Hematopoietic multipotent progenitor cell treated with erythropoietin and hydrocortisone succinate and interleukin-3 and kit ligand, for 15 days (in vitro differentiated cells): Measurements from ENCODE around the gene CTNNA3.

ENCODE experiments used
- DNase-seq: peaks from one replicate; pipeline ENCODE4 v3.0.0-alpha.2; 2015; ENCODE audit warnings: low spot score

Gene CTNNA3

DNA sequence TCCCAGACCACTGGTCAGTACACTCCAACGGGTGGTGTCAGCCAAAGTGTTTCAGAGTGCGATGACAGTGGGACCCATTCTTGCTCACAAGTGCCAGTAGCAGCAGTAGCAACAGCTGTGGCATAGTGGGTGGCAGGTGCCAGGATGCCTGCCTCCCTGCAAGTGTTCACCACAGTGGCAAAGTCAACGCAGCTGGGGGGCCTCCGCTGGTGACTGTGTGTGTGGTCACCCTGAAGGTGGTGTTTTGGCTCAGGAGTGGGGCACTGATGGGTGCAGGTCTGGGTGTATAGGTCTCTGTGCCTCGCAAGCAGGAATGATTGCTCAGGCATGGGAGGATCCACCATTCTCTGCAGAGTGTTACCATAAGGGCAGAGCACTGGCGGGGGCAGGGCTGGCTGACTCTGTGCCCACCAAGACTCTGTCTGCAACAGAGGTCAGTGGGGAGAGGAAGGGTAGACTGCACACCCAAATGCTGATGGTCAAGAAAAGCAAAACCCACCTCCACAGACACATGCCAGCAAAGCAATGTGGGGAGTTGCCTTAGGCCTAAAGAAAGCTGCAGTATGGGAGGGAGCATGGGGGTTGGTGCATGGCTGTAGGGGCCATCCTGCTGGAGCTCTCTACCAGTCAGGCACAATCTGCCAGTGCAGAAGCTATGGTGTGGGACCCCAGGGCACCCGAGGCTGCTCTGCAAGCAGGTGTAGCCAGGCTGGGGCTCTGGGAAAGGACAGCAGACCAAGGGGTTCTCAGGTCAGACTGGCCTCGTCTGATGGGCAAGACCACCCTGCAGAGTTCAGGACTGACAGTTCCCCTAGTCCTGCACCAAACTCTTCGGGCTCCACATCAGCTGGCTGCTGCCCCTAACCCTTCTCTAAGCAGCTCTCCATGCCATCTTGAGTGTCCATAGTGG, 368.1 kb downstream of the CTNNA3 start:
- no peak for DNase-seq

DNA sequence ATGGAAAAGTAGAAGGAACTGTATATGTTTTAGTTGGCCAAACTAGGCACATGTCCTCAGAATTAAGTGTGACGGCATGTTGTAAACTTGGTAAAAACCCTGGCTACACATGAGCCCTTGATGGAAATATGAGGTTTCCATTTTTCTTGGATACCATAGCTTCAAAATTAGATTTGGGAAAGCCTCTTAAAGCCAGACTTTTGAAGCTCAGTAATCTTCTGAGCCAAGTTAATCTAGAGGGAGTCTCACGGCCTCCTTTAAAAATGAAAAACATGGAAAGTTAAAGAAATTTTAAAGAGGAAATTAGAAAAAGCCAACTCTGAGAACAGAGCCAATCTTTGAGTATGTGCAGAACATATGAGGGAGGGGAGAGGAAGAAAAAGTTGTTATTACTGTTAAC, 376.0 kb downstream of the CTNNA3 start:
- no peak for DNase-seq

DNA sequence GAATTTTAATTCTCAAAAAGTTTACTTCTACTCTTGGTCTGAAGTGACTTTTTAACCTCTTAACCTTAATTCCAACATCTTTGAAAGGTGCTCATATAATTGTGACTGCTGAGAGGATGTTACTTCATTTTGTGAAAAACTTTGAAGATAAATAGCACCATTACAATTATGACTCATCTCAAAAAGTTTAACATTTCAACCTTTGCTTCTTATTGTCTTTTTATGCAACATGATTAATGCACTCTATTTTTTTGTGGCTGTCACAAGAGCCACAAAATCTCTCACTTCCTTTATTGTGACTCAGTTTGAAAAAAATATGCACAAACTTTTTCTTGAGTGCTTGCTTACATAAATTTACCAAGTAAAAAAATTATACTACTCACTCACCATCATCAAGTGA, 387.1 kb downstream of the CTNNA3 start:
- DNase-seq = no peak

DNA sequence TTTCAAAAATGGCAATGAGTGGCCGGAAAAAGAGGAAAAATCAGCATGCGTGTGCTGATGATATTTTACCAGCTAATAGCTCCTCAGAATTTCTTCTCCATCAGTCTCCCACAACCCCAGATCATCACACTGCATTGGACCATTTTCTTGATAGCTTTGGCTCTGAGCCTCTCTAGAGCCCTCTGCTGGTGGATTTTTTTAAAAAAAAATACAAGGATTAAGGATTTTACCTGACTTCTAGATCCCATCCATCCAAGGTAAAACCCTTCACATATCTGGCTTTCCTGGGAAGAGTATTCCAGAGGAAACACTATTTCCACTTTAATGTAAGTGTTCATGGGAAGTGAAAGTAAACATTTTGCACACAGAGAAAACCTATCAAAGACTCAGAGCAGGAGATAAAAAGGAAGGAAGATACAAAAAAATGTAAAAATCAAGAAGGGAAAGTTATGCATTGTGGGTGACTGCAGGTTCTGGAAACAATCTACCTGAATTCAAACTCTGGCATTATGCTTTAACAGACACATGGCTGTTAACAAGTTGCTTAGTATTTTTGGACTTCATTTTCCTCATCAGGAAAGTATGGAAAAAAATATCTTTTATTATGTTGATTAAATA, 389.3 kb downstream of the CTNNA3 start:
- no peak for DNase-seq

DNA sequence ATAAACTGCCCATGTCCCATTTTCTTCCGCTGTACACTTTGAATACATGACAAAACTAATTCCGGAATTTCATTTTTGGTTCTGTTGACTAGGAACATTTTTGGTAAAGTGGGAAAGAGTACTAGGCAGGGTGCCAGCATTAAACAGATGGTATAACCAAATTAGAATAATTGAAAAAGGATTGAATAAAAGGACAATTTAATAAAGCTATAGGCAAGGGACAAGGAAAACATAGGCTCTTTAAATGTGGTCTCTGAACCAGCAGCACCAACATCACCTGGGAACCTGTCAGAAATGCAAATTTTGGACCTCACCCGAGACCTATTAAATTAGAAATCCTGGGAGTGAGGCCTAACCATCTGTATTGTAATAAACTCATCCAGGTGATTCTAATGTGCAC, 393.3 kb downstream of the CTNNA3 start:
- DNase-seq = no peak

DNA sequence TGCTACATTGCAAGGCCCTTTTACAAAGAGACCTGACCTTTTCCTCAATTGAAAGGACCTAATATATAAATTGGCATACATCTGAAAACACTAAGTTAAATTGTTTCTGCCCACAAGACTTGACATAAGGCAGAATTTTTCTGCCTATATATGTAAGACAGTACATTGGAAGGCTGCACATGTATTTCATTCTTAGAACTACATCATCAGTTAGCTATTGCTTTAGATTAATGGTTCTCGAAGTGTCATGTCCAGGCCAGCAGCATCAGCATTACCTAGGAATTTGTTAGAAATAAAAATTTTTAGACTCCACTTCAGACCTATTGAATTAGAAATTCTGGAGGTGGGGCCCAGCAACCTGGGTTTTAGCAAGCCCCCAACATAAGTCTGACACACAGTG, 396.2 kb downstream of the CTNNA3 start:
- no peak for DNase-seq

DNA sequence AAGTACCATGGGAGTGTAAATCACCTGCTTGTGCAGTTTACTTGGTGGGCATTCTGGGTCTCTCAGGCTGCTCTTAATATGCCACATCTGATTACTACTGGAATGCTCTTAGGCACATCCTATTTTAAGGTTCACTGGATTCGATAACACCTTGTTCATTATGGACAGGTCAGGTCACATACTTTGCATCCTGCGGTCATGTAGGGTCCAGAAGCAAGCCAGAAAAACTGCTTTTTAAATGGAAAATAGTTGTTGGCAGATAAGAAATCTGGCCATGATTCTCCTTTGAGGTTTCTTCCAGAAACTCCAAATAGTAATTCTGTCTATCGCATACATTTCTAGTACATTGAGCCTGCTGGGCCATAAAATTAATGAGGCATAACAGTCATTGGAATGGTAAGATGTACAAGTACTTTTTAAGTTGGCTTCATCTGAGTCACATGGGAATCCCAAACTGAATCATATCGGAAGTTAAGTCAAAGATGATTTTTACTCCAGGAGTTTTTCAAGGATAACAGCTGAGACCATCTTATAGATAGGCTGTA, 398.3 kb downstream of the CTNNA3 start:
- no peak for DNase-seq

DNA sequence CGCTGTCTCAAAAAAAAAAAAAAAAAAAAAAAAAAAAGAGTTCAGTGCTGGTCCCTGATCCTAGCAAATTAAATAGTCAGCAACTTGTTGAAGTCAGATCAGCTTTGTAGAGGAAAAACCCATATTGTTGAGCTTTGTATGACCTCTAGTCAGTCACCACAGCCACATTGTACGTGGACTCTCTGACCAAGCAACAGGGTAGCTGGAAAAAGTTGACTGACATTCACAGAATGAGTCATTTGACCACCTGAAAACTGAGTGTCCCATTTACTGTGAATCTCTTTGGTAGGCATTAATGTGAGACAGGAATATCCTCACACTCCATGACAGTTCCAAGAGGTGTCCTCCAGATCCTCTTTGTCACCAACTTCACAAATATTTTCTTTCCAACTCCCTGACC, 399.1 kb downstream of the CTNNA3 start:
- no peak for DNase-seq

DNA sequence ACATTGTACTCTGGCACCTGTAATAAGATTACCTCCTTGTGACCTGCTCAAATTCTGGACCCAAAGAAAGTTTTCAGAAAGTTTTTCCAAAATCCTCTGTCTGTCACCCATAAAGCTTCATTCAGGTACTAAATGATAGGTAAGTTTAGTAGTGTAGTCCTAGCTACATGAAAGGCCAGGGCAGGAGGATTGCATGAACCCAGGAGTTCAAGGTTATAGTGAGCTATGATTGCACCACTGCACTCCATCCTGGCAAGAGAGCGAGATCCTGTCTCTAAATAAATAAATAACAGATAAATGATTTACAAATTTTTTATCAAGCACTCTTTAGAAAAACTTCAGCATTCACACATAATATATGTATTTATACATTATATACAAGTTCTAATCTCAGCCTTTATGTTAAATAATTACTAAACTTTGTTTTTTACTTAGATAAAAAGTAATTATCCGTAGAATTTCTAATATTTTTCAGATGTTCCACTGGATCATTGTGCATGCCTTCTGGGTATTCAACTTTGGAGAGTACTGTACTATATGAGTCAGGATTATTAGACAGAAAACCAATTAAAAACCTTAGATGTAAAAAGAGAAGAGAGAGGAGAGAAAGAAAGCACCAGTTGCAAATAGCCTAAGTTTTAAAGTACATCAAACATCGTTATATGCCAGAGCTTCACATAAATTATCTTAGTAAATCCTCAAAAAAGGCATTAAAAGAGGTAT, 407.1 kb downstream of the CTNNA3 start:
- no peak for DNase-seq

DNA sequence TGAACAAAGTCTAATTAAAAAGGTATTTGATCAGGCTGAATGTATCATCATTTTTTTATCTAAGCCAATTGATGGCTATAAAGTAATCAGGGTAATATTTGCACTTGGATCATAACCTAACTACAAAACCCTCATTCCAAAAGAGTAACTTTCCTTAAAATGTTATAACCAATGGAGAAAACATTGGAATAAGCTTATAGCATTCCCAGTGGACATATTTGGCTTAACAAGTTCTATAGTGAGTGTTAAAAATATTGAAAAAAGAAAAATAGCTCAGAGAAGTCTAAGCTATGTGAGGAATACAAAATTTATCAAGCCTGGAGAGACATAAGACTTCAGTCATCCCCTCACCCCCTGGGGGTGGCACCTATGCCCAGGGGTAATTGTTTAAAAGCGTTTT, 411.4 kb downstream of the CTNNA3 start:
- DNase-seq = no peak

DNA sequence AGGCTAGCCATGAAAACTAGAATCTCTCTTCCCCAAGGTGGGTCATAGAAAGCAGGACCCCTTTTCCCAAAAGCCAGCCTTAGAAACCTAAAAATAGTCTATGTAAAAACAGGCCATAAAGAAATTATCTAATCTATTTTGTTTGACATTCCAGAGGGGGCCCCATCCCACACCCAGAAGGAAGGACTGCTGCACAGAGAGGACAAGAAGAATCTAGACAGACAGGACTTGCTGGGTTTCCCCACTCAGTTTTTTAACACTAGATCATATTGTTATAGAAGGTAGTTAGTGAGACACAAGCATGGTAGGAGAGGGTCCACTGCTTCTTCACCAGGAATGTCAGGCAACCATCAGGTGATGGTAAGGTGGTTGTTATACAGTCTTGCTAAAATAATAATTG, 413.1 kb downstream of the CTNNA3 start:
- DNase-seq = no peak

DNA sequence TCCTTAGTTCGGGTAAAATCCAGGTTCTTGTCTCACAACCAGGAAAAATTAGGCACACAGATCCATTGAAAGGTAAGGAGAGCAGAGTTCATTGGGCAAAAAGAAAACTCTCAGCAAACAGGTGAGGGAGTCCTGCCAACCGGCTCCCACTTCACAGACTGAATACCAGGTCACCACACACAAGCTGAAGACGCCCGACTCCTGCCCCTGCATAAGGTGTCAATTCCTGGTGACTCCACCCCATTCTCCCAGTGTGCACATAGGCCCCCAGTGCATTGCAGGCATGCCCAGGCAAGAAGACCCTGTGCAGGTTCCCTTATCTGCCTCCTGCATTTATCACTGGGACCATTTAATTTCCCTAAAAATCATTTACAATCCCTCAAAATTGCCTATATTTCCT, 415.6 kb downstream of the CTNNA3 start:
- no peak for DNase-seq

DNA sequence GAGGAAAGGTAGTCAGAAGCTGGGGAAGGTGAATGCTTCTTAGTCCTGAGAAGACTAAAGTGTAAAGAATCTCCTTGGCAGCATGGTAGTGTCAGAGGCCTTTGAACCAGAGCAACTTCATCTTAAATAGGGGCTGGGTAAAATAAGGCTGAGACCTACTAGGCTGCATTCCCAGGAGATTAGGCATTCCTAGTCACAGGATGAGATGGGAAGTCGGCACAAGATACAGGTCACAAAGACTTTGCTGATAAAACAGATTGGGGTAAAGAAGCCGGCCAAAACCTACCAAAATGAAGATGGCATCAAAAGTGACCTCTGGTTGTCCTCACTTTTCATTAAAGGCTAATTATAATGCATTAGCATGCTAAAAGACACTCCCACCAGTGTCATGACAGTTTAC, 418.6 kb downstream of the CTNNA3 start:
- no peak for DNase-seq

DNA sequence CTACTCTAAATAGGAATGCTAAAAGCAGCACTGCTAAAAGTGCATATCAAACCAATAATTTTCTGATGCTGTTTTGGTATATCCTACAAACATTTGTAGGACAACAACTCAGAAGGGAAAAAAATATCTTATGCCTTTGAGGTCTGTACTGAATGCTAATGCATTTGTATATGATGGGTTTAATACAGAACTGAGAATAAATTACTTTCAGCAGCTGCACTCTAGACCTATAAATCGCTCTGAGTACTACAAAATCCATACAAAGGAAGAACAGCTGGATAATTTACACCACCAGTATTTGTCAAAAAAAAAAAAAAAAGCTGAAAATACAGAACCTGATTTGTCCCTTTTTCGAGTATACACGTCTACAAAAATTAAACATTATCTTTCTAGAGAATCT, 426.2 kb downstream of the CTNNA3 start:
- no peak for DNase-seq

DNA sequence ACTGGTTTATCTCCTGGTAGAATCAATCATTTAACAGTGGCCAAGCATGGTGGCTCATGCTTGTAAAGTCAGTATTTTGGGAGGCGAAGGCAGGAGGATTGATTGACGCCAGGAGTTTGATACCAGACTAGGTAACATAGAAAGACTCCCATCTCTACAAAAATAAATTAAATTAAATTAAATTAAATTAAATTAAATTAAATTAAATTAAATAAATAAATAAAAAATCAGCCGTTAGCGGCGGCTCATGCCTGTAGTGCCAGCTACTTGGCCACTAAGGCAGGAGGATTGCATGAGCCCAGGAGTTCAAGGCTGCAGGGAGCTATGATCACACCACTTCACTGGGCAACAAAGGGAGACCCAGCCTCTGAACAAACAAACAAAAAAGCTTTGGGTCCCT, 427.8 kb downstream of the CTNNA3 start:
- DNase-seq = no peak

DNA sequence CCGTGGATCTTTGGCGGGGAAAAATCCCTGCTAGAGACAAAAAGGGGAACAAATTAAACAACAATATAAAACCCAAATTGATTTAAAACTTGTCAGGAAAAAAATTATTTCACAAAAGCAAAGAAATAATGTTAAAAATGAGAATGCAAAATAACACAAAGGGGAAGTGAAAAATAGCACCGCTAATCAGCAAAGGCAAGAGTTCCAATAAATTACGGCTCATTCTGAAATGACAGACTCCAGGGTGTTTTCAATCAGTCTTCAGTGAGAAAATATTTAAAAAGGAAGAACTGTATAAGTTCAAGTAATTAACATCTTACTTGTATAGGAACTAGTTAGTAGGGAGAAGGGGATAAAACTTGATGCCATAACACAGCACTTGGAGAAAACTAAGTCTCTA, 433.3 kb downstream of the CTNNA3 start:
- DNase-seq = no peak

DNA sequence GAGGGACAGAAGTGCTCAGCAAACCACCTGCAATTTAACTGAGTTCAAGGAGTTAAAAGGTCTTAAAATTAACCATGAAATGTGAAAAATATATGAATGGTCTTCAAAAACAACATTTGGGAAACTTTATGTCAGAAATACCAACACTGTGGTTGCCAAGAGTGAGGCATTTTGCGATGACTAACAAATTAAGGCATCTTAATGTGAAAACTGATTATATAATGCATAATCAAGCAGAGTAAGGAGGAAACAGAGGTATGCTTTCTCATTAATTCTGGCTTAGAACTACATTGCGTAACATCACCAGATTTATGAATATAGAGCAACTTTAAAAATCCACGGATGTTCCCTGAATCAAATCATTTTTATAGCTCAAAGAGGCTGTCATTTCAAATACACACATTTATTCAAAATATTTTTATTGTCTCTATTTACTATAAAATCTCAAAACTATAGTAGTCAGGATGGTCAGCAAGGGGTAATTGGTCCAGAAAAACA, 434.6 kb downstream of the CTNNA3 start:
- no peak for DNase-seq

DNA sequence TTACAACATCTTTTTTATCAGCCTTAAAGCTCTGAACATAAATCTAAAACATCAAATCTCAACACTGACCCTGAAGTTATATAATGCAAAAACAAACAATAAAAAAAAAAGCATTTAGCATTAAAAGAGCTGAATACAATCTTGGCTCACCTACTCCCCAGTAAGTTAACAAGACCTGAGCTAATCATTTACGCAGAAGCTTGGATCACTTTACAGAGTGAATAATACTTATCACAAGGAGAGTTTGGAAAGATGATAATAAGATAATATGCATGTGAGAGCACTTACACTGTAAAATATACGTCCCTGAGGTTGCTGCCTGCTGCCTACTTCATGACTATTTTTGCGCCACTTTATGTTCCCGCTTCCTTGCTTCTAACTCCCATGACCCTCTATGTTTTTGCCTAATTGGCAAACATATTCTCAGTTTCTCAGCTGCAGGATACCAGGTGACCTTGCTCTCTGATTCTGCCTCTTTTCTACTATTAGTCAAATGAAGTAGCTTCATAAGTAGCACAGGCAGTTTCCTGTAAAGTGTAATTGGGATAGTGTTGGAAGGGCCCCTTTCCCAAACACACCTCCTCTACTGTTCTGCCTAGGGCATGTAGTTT, 436.6 kb downstream of the CTNNA3 start:
- no peak for DNase-seq

DNA sequence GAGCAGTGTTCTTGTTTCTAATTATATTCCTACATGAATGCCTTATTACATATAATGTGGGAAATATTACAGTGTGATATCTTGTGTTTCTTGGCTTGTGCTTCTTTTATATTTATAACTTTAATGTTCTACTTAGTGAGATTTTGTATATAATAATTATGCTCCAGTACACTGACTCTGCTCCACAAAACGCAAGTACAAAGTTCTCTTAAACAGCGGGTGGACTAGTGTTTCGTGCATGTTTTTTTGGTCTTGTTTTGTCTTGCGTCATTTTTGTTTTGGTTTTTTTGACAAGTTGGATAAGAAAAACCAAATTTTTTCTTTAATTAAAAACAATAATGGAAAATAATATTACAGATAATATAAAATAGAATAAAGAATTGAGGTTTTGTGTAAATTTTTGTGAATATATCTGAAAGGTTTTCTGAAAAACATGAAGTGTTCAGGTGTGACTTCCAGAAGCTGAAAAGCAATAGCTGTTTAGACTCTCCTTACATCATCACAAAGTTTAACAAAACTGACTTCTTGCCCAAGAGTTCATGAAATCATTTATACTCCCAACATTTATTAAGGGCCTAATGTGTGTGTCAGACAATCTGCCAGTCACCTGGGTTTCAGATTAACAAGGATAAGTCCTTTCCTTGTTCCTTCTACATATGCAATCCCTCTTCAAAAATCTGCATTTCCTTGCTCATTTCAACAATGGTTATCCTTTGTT, 438.4 kb downstream of the CTNNA3 start:
- no peak for DNase-seq

DNA sequence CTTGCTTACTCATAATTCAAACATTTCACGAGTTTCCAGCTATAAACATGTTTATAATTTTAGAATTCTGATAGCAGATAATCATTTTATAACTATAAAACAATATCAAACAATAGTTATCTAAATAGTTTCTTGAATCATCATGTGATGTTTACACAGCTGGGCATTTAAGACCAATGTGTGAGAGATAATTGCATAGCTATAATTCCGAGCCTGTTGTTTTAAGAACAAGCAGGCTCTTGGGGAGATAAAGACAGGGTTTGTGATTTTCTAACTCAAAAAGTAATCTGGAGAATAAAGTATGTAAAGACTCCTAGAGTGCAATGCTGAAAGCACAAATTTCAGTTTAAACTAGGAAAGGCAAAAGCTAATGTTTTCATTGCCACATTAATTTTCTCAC, 439.0 kb downstream of the CTNNA3 start:
- no peak for DNase-seq

DNA sequence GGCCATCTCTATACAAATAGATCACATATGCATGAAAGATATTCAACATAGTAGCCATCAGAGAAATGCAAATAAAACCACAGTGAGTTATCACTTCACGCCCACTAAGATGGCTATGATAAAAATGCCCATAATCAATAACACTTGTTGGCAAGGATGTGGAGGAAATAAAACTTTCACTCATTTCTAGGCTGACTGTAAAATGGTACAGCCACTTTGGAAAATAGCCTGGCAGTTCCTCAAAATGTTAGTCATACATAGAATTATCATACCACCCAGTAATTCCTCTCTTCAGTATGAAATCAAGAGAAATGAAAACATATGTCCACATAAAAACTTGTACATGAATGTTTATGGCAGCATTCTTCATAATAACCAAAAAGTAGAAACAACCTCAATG, 445.3 kb downstream of the CTNNA3 start:
- no peak for DNase-seq
